Neural crest cell (in vitro differentiated cells): ENCODE measurements around the gene SLC44A5. TPM values are rescaled to one million over a fixed set of nuclear protein-coding genes. Genes with fewer than 3 reads are reported as not detected.

ENCODE experiments used
- DNase-seq: peaks from one replicate; pipeline ENCODE4 v3.0.0; 2021; ENCODE audit warnings: low read depth, mixed read lengths, low spot score
- H3K27ac Mint-ChIP-seq: one replicate; pipeline ENCODE4 v1.8.0; 2021; ENCODE audit warnings: mild to moderate bottlenecking, mixed read lengths; ENCODE audit not compliant: unreplicated experiment
- H3K27me3 Mint-ChIP-seq: 2 replicates; pipeline ENCODE4 v1.8.0; 2021; ENCODE audit warnings: low read depth, mild to moderate bottlenecking, mixed read lengths
- H3K36me3 Mint-ChIP-seq: 2 replicates; pipeline ENCODE4 v1.8.0; 2021; ENCODE audit warnings: low read depth, mild to moderate bottlenecking, mixed read lengths
- H3K4me1 Mint-ChIP-seq: 2 replicates; pipeline ENCODE4 v1.8.0; 2021; ENCODE audit warnings: mixed read lengths
- H3K4me3 Mint-ChIP-seq: one replicate; pipeline ENCODE4 v1.8.0; 2021; ENCODE audit warnings: mild to moderate bottlenecking, mixed read lengths
- H3K9me3 Mint-ChIP-seq: 2 replicates; pipeline ENCODE4 v1.8.0; 2021; ENCODE audit warnings: mixed read lengths
- total RNA-seq: library from RNA; stranded (reverse); gene quantifications from 2 replicates; pipeline ENCODE4 v1.2.1, GENCODE V29; 2021
- TF ChIP-seq, protein P1 (sequence below): fragments of 200-600 bp; sonication (generic); conservative IDR thresholded peaks from 2 replicates; pipeline ENCODE4 v1.5.0; 2021; ENCODE audit warnings: antibody characterized with exemption, mild to moderate bottlenecking

The SLC44A5 gene
- total RNA-seq, 1 donor from 2014 or later, result 9.7 TPM

GRCh38 chr1:75317976-75318375 is 292.9 kb downstream of the SLC44A5 start:
- TF ChIP-seq, protein P1, sequence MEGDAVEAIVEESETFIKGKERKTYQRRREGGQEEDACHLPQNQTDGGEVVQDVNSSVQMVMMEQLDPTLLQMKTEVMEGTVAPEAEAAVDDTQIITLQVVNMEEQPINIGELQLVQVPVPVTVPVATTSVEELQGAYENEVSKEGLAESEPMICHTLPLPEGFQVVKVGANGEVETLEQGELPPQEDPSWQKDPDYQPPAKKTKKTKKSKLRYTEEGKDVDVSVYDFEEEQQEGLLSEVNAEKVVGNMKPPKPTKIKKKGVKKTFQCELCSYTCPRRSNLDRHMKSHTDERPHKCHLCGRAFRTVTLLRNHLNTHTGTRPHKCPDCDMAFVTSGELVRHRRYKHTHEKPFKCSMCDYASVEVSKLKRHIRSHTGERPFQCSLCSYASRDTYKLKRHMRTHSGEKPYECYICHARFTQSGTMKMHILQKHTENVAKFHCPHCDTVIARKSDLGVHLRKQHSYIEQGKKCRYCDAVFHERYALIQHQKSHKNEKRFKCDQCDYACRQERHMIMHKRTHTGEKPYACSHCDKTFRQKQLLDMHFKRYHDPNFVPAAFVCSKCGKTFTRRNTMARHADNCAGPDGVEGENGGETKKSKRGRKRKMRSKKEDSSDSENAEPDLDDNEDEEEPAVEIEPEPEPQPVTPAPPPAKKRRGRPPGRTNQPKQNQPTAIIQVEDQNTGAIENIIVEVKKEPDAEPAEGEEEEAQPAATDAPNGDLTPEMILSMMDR, result no peak
- H3K4me3 Mint-ChIP-seq, result no peak overlapping the region
- no peaks in the 10 kb centered on the region for H3K27me3 Mint-ChIP-seq
- H3K36me3 Mint-ChIP-seq, result peaks cover 5% of the 10 kb centered on the region
- no peak for DNase-seq
- no peak overlapping the region for H3K27ac Mint-ChIP-seq
- H3K4me1 Mint-ChIP-seq, result peaks cover 5% of the 10 kb centered on the region
- peaks cover 4% of the 10 kb centered on the region for H3K9me3 Mint-ChIP-seq

GRCh38 chr1:75316230-75316629 is 294.7 kb downstream of the SLC44A5 start:
- TF ChIP-seq, protein P1, result no peak
- Mint-ChIP-seq H3K9me3 (no peaks in the 10 kb centered on the region), H3K4me1 (peaks cover 5% of the 10 kb centered on the region), H3K4me3 (no peak overlapping the region), H3K27me3 (no peaks in the 10 kb centered on the region), H3K36me3 (no peaks in the 10 kb centered on the region), H3K27ac (no peak overlapping the region)
- DNase-seq, result no peak

DNA sequence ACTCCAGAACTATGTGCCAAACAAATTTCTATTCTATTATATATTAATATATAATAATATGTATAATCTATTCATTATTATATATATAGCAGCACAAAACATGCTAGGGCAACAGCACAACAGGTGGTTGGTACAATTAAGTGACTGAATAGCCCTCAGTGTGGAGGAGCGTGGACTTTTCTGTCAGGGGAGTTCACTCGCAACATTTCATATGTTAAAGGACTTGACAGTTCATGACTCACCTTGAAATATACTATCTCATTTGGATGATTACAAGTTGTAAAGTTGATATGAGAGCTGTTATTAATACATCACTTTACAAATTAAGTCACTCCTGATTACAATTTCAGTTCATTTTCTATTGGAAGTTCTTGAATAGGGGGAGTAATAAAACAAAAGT is 298.3 kb downstream of the SLC44A5 start:
- H3K9me3 Mint-ChIP-seq, result no peaks in the 10 kb centered on the region
- no peaks in the 10 kb centered on the region for H3K36me3 Mint-ChIP-seq
- DNase-seq, result no peak
- H3K4me3 Mint-ChIP-seq, result no peak overlapping the region
- no peaks in the 10 kb centered on the region for H3K27me3 Mint-ChIP-seq
- TF ChIP-seq, protein P1, result no peak
- H3K27ac Mint-ChIP-seq, result no peak overlapping the region
- peaks cover 12% of the 10 kb centered on the region for H3K4me1 Mint-ChIP-seq

DNA sequence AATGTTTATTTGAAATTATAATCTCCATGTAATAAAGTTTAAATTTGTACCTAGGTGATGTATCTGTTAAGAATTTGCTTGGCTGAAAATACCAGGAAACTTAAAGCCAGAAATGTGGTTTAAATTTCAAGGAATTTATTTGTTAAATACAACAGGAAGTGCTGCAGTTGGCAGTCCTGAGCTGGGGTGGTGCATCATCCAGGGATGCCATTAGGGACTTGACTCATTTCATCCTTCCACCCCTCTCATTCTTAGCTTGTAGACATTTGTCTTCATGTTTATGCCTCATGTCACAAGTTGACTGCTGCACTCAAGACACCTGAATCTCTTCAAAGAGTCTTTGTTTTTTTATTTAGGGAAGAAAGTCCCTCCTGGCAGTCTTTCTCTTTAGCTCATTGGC is 300.8 kb downstream of the SLC44A5 start:
- TF ChIP-seq, protein P1, result no peak
- no peak overlapping the region for H3K4me3 Mint-ChIP-seq
- no peaks in the 10 kb centered on the region for H3K27me3 Mint-ChIP-seq
- no peak for DNase-seq
- H3K9me3 Mint-ChIP-seq, result no peaks in the 10 kb centered on the region
- peaks cover 26% of the 10 kb centered on the region for H3K4me1 Mint-ChIP-seq
- no peak overlapping the region for H3K27ac Mint-ChIP-seq
- no peaks in the 10 kb centered on the region for H3K36me3 Mint-ChIP-seq

DNA sequence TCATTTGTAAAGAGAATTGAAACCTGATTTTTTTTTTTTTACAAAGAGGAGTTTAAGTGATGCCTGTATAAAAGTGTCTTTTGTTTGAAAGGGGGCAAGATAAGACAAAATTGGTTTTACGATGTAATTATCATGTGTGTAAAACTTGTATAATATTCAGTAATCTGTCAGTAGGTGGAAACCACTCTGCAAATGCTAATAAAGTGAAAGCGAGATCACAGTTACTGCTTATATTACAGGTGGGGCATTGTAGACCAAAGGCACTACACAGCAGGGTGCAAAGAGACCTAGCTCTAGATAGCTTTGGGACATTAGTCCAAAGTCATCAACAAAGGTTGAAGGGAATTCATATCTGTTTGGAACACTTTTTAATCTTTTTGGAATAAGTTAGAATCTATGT is 302.5 kb downstream of the SLC44A5 start:
- H3K27ac Mint-ChIP-seq, result no peak overlapping the region
- TF ChIP-seq, protein P1, result no peak
- no peak overlapping the region for H3K4me3 Mint-ChIP-seq
- no peaks in the 10 kb centered on the region for H3K27me3 Mint-ChIP-seq
- H3K36me3 Mint-ChIP-seq, result no peaks in the 10 kb centered on the region
- no peak for DNase-seq
- H3K4me1 Mint-ChIP-seq, result peaks cover 26% of the 10 kb centered on the region
- H3K9me3 Mint-ChIP-seq, result no peaks in the 10 kb centered on the region

GRCh38 chr1:75305061-75305460 is 305.9 kb downstream of the SLC44A5 start:
- Mint-ChIP-seq H3K36me3 (no peaks in the 10 kb centered on the region), H3K9me3 (no peaks in the 10 kb centered on the region), H3K4me3 (no peak overlapping the region), H3K27me3 (no peaks in the 10 kb centered on the region), H3K27ac (no peak overlapping the region), H3K4me1 (peaks cover 25% of the 10 kb centered on the region)
- TF ChIP-seq, protein P1, result no peak
- no peak for DNase-seq
